Astrocyte (in vitro differentiated cells and primary cell): ENCODE results near the gene FUT9. TPM values are rescaled to one million over a fixed set of nuclear protein-coding genes. Genes with fewer than 3 reads are reported as not detected.

ENCODE experiments used
- DNase-seq: peaks from one replicate; pipeline ENCODE4 v3.0.0-alpha.2; 2010; ENCODE audit warnings: low read depth
- FAIRE-seq: peaks from 2 replicates; lab custom pipeline; 2011; peaks lifted over from hg19 to GRCh38; lab: Jason Lieb, UNC
- H2AFZ ChIP-seq: 2 replicates; pipeline ENCODE4 v1.6.0; 2012; ENCODE audit warnings: low read depth, low read length, inconsistent platforms
- H3K27ac ChIP-seq: 2 replicates; pipeline ENCODE4 v1.5.1; 2011; ENCODE audit warnings: low read depth, low read length, inconsistent platforms
- H3K27me3 ChIP-seq: 2 replicates; pipeline ENCODE4 v1.6.0; 2011; ENCODE audit warnings: low read length, inconsistent platforms; ENCODE audit not compliant: insufficient read depth
- H3K36me3 ChIP-seq: 2 replicates; pipeline ENCODE4 v1.5.1; 2011; ENCODE audit warnings: low read length, inconsistent platforms; ENCODE audit not compliant: insufficient read depth
- H3K4me1 ChIP-seq: 2 replicates; pipeline ENCODE4 v1.5.1; 2011; ENCODE audit warnings: low read length, inconsistent platforms; ENCODE audit not compliant: insufficient read depth
- H3K4me2 ChIP-seq: 2 replicates; pipeline ENCODE4 v1.6.0; 2012; ENCODE audit warnings: low read length, inconsistent platforms
- H3K4me3 ChIP-seq: 2 replicates; pipeline ENCODE4 v1.5.1; 2011; ENCODE audit warnings: low read depth, mild to moderate bottlenecking, low read length, inconsistent platforms; ENCODE audit not compliant: insufficient read depth
- H3K79me2 ChIP-seq: 2 replicates; pipeline ENCODE4 v1.6.0; 2012; ENCODE audit warnings: mild to moderate bottlenecking, low read length, inconsistent platforms; ENCODE audit not compliant: insufficient read depth
- H3K9ac ChIP-seq: 2 replicates; pipeline ENCODE4 v1.6.0; 2012; ENCODE audit warnings: mild to moderate bottlenecking, low read length, inconsistent platforms
- H3K9me3 ChIP-seq: 2 replicates; pipeline ENCODE4 v1.5.1; 2012; ENCODE audit warnings: low read depth, mild to moderate bottlenecking, low read length, inconsistent platforms; ENCODE audit not compliant: insufficient read depth
- H4K20me1 ChIP-seq: 2 replicates; pipeline ENCODE4 v1.6.0; 2012; ENCODE audit warnings: low read length, inconsistent platforms; ENCODE audit not compliant: insufficient read depth
- H3K27ac Mint-ChIP-seq: one replicate; pipeline ENCODE4 v1.8.0; 2021; ENCODE audit warnings: mild to moderate bottlenecking, mixed read lengths; ENCODE audit not compliant: unreplicated experiment
- H3K27me3 Mint-ChIP-seq: one replicate; pipeline ENCODE4 v1.8.0; 2021; ENCODE audit warnings: low read depth, mixed read lengths; ENCODE audit not compliant: unreplicated experiment
- H3K36me3 Mint-ChIP-seq: one replicate; pipeline ENCODE4 v1.8.0; 2021; ENCODE audit warnings: low read depth, mixed read lengths; ENCODE audit not compliant: unreplicated experiment
- H3K4me1 Mint-ChIP-seq: one replicate; pipeline ENCODE4 v1.8.0; 2021; ENCODE audit warnings: low read depth, mixed read lengths; ENCODE audit not compliant: unreplicated experiment
- H3K4me3 Mint-ChIP-seq: one replicate; pipeline ENCODE4 v1.8.0; 2021; ENCODE audit warnings: mild to moderate bottlenecking, moderate library complexity, mixed read lengths; ENCODE audit not compliant: unreplicated experiment
- H3K9me3 Mint-ChIP-seq: one replicate; pipeline ENCODE4 v1.8.0; 2021; ENCODE audit warnings: mild to moderate bottlenecking, mixed read lengths; ENCODE audit not compliant: unreplicated experiment
- CTCF ChIP-seq: IDR thresholded peaks from 2 replicates; pipeline ENCODE4 v1.5.1; 2011; ENCODE audit warnings: low read depth, mild to moderate bottlenecking, inconsistent platforms, low read length, moderate library complexity; ENCODE audit not compliant: insufficient read depth
- EZH2 ChIP-seq: IDR thresholded peaks from 2 replicates; pipeline ENCODE4 v1.6.1; 2012; ENCODE audit warnings: mild to moderate bottlenecking, low read length, inconsistent platforms; ENCODE audit not compliant: insufficient read depth
- total RNA-seq: library from RNA; stranded (reverse); gene quantifications from 2 replicates; pipeline ENCODE4 v1.2.1, GENCODE V29; 2021

FUT9 gene
- total RNA-seq, 1 donor from 2014 or later: 0.20 TPM

- Mint-ChIP-seq H3K36me3 (no peaks in the 10 kb centered on the region), H3K27me3 (no peaks in the 10 kb centered on the region), H3K4me3 (no peak overlapping the region), H3K27ac (no peak overlapping the region), H3K9me3 (no peaks in the 10 kb centered on the region), H3K4me1 (no peaks in the 10 kb centered on the region)
- H3K4me2 ChIP-seq: no peak overlapping the region
- H4K20me1 ChIP-seq: no peaks in the 10 kb centered on the region
- H2AFZ ChIP-seq: no peak overlapping the region
- no peaks in the 10 kb centered on the region for H3K4me1 ChIP-seq
- no peaks in the 10 kb centered on the region for H3K9me3 ChIP-seq
- H3K79me2 ChIP-seq: no peaks in the 10 kb centered on the region
- H3K27me3 ChIP-seq: no peaks in the 10 kb centered on the region
- H3K27ac ChIP-seq: no peak overlapping the region
- DNase-seq: no peak
- H3K4me3 ChIP-seq: no peak overlapping the region
- H3K9ac ChIP-seq: no peak overlapping the region
- TF ChIP-seq CTCF (no peak), EZH2 (no peak)
- FAIRE-seq: no peak
- no peaks in the 10 kb centered on the region for H3K36me3 ChIP-seq
Measured at GRCh38 chr6:96099069-96099468, 83.3 kb downstream of the FUT9 start.

GRCh38 chr6:96101564-96101963 lies 85.8 kb downstream of the FUT9 start:
- H4K20me1 ChIP-seq: no peaks in the 10 kb centered on the region
- FAIRE-seq (no peak), DNase-seq (no peak)
- Mint-ChIP-seq H3K4me1 (no peaks in the 10 kb centered on the region), H3K36me3 (no peaks in the 10 kb centered on the region), H3K27ac (no peak overlapping the region), H3K27me3 (no peaks in the 10 kb centered on the region), H3K9me3 (no peaks in the 10 kb centered on the region), H3K4me3 (no peak overlapping the region)
- H3K36me3 ChIP-seq: no peaks in the 10 kb centered on the region
- no peak overlapping the region for H3K9ac ChIP-seq
- no peak overlapping the region for H3K4me3 ChIP-seq
- H2AFZ ChIP-seq: no peak overlapping the region
- H3K27me3 ChIP-seq: no peaks in the 10 kb centered on the region
- no peak overlapping the region for H3K4me2 ChIP-seq
- H3K79me2 ChIP-seq: no peaks in the 10 kb centered on the region
- TF ChIP-seq CTCF: no peak
- no peak for TF ChIP-seq EZH2
- H3K27ac ChIP-seq: no peak overlapping the region
- H3K9me3 ChIP-seq: no peaks in the 10 kb centered on the region
- H3K4me1 ChIP-seq: no peaks in the 10 kb centered on the region

GRCh38 chr6:96104910-96105309 lies 89.1 kb downstream of the FUT9 start:
- H3K4me3 ChIP-seq: no peak overlapping the region
- H3K9ac ChIP-seq: no peak overlapping the region
- no peak for FAIRE-seq
- H3K36me3 ChIP-seq: no peaks in the 10 kb centered on the region
- Mint-ChIP-seq H3K27me3 (no peaks in the 10 kb centered on the region), H3K36me3 (no peaks in the 10 kb centered on the region), H3K4me3 (no peak overlapping the region), H3K9me3 (no peaks in the 10 kb centered on the region), H3K4me1 (no peaks in the 10 kb centered on the region), H3K27ac (no peak overlapping the region)
- H3K79me2 ChIP-seq: no peaks in the 10 kb centered on the region
- no peak overlapping the region for H2AFZ ChIP-seq
- H3K4me1 ChIP-seq: no peaks in the 10 kb centered on the region
- no peak for TF ChIP-seq EZH2
- TF ChIP-seq CTCF: no peak
- H3K27me3 ChIP-seq: no peaks in the 10 kb centered on the region
- no peaks in the 10 kb centered on the region for H4K20me1 ChIP-seq
- no peak overlapping the region for H3K4me2 ChIP-seq
- DNase-seq: no peak
- H3K27ac ChIP-seq: no peak overlapping the region
- no peaks in the 10 kb centered on the region for H3K9me3 ChIP-seq
